Heart left ventricle (tissue), 13 donors: ENCODE measurements around the gene KIF5C.

Experiments used
- CTCF ChIP-seq, 12 donors: fragments of 200-600 bp; sonication (generic) in 4 of 12; IDR thresholded peaks; one replicate each; pipeline versions ENCODE4 v1.5.0 to v1.8.0; 2018 to 2022; ENCODE audit warnings: antibody characterized with exemption in 12 of 12, mild to moderate bottlenecking in 5 of 12
- POLR2A ChIP-seq, 2 donors: fragments of 450-650 bp; IDR thresholded peaks; one replicate each; pipeline ENCODE4 v1.6.1; 2017; ENCODE audit warnings: antibody characterized with exemption in 2 of 2, mild to moderate bottlenecking in 2 of 2, moderate library complexity in 2 of 2
- donor health status: ischemic (EF 13 %, LVEDD 7.1; RV severe dilation, severe dysfunction).
- donor health status: DM: no; HTN: yes; CAD: no.
- donor health status: DM: no; HTN: no; CAD: no.
- donor health status: ischemic (EF 25% LVEDD 6.9; RV normal size, moderate dysfunction).
- donor health status: ischemic (EF 25% LVEDD 5.7; RV mildly dilated, moderate dysfunction).
- donor health status: ischemic (EF 35%, LVEDD 5.7; RV mildly dilated, moderate dysfunction).
- donor health status: nonischemic (EF 11% LVEDD 7.7; RV severe dilation, severe dysfunction).
- donor health status: DM: yes; HTN: yes; CAD: no.
- donor health status: PGD.
- donor health status: ischemic (EF 29% LVEDD 5.4; RV normal size, mild dysfunction).
- donor health status: nonischemic (EF 23%, LVEDD 6.1; RV moderate dilation, normal function).

GRCh38 chr2:149044500-149044899 lies 169.5 kb downstream of the KIF5C start:
- no peak for TF ChIP-seq CTCF (IDR thresholded peaks at IDR 0.05)
- TF ChIP-seq POLR2A (IDR thresholded peaks at IDR 0.05): no peak
